ENCODE results near the gene GABRD. TPM values are rescaled to one million over a fixed set of nuclear protein-coding genes. Genes with fewer than 3 reads are reported as not detected.
A peak's percentile ranks its signal among the peaks of the same experiment; 100 is the strongest.

GABRD gene
- total and polyA plus RNA-seq, 2 of the 13 experiments (the other 11 are each of a cell fraction or from before 2014, with no cell fraction given): not detected

DNA sequence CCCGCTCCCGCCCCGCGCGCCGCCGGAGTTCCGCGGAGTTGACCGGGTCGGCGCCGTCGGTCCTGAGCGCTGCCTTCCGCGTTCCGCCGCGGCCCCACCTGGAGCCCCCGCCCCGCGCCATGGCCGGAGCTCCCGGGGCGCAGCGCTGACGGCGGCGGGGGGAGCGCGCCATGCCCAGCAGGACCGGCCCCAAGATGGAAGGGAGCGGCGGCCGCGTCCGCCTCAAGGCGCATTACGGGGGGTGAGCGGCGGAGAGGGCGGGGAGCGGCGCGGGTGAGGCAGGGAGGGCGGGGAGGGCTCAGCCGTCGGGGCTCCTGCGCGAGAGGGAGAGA is 31.3 kb downstream of the GABRD start (continued):
- TF ChIP-seq TAF1 (CRISPR knock-in tag; IDR thresholded peaks at IDR 0.05) (no peak), ZNF446 (CRISPR knock-in tag; IDR thresholded peaks at IDR 0.05) (no peak), ZNF260 (CRISPR knock-in tag; IDR thresholded peaks at IDR 0.05; ENCODE audit: borderline replicate concordance, low read depth) (no peak), ZNF558 (CRISPR knock-in tag; IDR thresholded peaks at IDR 0.05; ENCODE audit: borderline replicate concordance) (0 out of 2 replicates have a peak, but pooled peaks have one; percentile 62), ZNF615 (CRISPR knock-in tag; IDR thresholded peaks at IDR 0.05; ENCODE audit: borderline replicate concordance) (no peak), PHF5A (CRISPR knock-in tag; IDR thresholded peaks at IDR 0.05; ENCODE audit: low read depth, unreplicated experiment) (no peak)
- TF ChIP-seq, protein P1, sequence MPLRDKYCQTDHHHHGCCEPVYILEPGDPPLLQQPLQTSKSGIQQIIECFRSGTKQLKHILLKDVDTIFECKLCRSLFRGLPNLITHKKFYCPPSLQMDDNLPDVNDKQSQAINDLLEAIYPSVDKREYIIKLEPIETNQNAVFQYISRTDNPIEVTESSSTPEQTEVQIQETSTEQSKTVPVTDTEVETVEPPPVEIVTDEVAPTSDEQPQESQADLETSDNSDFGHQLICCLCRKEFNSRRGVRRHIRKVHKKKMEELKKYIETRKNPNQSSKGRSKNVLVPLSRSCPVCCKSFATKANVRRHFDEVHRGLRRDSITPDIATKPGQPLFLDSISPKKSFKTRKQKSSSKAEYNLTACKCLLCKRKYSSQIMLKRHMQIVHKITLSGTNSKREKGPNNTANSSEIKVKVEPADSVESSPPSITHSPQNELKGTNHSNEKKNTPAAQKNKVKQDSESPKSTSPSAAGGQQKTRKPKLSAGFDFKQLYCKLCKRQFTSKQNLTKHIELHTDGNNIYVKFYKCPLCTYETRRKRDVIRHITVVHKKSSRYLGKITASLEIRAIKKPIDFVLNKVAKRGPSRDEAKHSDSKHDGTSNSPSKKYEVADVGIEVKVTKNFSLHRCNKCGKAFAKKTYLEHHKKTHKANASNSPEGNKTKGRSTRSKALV (CRISPR knock-in tag; IDR thresholded peaks at IDR 0.05): no peak
- TF ChIP-seq, protein P2, sequence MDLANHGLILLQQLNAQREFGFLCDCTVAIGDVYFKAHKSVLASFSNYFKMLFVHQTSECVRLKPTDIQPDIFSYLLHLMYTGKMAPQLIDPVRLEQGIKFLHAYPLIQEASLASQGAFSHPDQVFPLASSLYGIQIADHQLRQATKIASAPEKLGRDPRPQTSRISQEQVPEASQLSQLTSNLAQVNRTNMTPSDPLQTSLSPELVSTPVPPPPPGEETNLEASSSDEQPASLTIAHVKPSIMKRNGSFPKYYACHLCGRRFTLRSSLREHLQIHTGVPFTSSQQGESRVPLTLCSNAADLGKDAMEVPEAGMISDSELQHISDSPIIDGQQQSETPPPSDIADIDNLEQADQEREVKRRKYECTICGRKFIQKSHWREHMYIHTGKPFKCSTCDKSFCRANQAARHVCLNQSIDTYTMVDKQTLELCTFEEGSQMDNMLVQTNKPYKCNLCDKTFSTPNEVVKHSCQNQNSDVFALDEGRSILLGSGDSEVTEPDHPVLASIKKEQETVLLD (CRISPR knock-in tag; IDR thresholded peaks at IDR 0.05; ENCODE audit: low read depth): 0 out of 2 replicates have a peak, but pooled peaks have one; percentile 30

All from HepG2 (cell line).